Heart right ventricle (tissue), 16 donors: Measurements from ENCODE around the gene EFCAB6. TPM values are rescaled to one million over a fixed set of nuclear protein-coding genes. Genes with fewer than 3 reads are reported as not detected.

Experiments
- ATAC-seq, 8 donors: fragments of 200-7000 bp; cut with Tn5 transposase; one replicate each; pipeline ENCODE4 v1.9.1; 2020; ENCODE audit warnings: mild to moderate bottlenecking in 8 of 8, moderate library complexity in 8 of 8, moderate number of reproducible peaks in 1 of 8
- DNase-seq, 2 donors: peaks; one replicate each; pipeline ENCODE4 v3.0.0-alpha.2; 2020
- H3K27ac ChIP-seq, 10 donors: fragments of 200-600 bp; sonication (generic) in 2 of 10; one replicate each; pipeline versions ENCODE4 v1.5.0 to v1.8.0; 2020 to 2022; ENCODE audit warnings: mild to moderate bottlenecking in 3 of 10
- H3K27me3 ChIP-seq, 7 donors: fragments of 200-600 bp; one replicate each; pipeline ENCODE4 v1.8.0; 2021 to 2022; ENCODE audit warnings: mild to moderate bottlenecking in 2 of 7
- H3K36me3 ChIP-seq, 9 donors: fragments of 200-600 bp; sonication (generic) in 1 of 9; one replicate each; pipeline versions ENCODE4 v1.5.0 to v1.8.0; 2020 to 2022; ENCODE audit warnings: mild to moderate bottlenecking in 2 of 9
- H3K4me1 ChIP-seq, 9 donors: fragments of 200-600 bp; sonication (generic) in 1 of 9; one replicate each; pipeline versions ENCODE4 v1.5.0 to v1.8.0; 2020 to 2022; ENCODE audit warnings: mild to moderate bottlenecking in 4 of 9
- H3K4me3 ChIP-seq, 10 donors: fragments of 200-600 bp; sonication (generic) in 2 of 10; one replicate each; pipeline versions ENCODE4 v1.5.0 to v1.8.0; 2020 to 2022; ENCODE audit warnings: mild to moderate bottlenecking in 7 of 10, moderate library complexity in 2 of 10
- H3K9me3 ChIP-seq, 11 donors: fragments of 200-600 bp in 10 of 11; sonication (generic) in 2 of 11; one replicate each; pipeline versions ENCODE4 v1.5.0 to v1.8.0; 2013 to 2022; ENCODE audit warnings: mild to moderate bottlenecking in 2 of 11, control low read depth in 1 of 11, moderate library complexity in 1 of 11
- CTCF ChIP-seq, 9 donors: fragments of 200-600 bp; sonication (generic) in 2 of 9; IDR thresholded peaks; one replicate each; pipeline versions ENCODE4 v1.5.0 to v1.8.0; 2021 to 2022; ENCODE audit warnings: antibody characterized with exemption in 9 of 9, mild to moderate bottlenecking in 5 of 9, moderate library complexity in 1 of 9
- WGBS, 2 donors: extraction: QIAGEN DNeasy Blood & Tissue Kit; methylation state at CpG; one replicate each; pipeline ENCODE4 v1.1.7; 2013; ENCODE audit warnings: inconsistent platforms in 1 of 2; 5-methylcytosine and 5-hydroxymethylcytosine counted together
- intact Hi-C, 10 donors: fragments of 100-400 bp; cut with DNase I; formaldehyde crosslinking; loops; one replicate each; pipeline versions ENCODE4 v1.11.1 to v1.14.2; 2022
- polyA plus RNA-seq, 2 donors: library from polyadenylated mRNA; stranded (reverse); fragments of 200-250 nt; gene quantifications; one replicate each; pipeline ENCODE4 v1.2.3, GENCODE V29; 2013
- total RNA-seq, 10 donors: library from RNA; stranded (reverse); fragmentation: NEBNext Ultra II Directional in 3 of 10; extraction: Animal tissue kit (Norgen Biotek cat#: 25700) in 3 of 10; gene quantifications; one replicate each; pipeline versions ENCODE4 v1.2.1 to v1.2.4, GENCODE V29; 2021 to 2023
- donor health status: Arrhythmogenic right ventricular cardiomyopathy.
- donor health status: ischemic (EF 13 %, LVEDD 7.1; RV severe dilation, severe dysfunction).
- donor health status: healthy with polysubstance abuse.
- donor health status: DM: no; HTN: yes; CAD: no.
- donor health status: DM: no; HTN: no; CAD: no.
- donor health status: ischemic (EF 25% LVEDD 6.9; RV normal size, moderate dysfunction).
- donor health status: ischemic (EF 25% LVEDD 5.7; RV mildly dilated, moderate dysfunction).
- donor health status: healthy.
- donor health status: DM: yes; HTN: yes; CAD: no.
- donor health status: Ischemic cardiomyopathy.
- donor health status: ischemic (EF 35%, LVEDD 5.7; RV mildly dilated, moderate dysfunction).
- donor health status: nonischemic (EF 11% LVEDD 7.7; RV severe dilation, severe dysfunction).
- donor health status: DM: yes; HTN: yes; CAD: no.
- donor health status: PGD.
- donor health status: ischemic (EF 29% LVEDD 5.4; RV normal size, mild dysfunction).
- donor health status: nonischemic (EF 23%, LVEDD 6.1; RV moderate dilation, normal function).

EFCAB6 gene
- total and polyA plus RNA-seq, 12 donors, result 0.25 to 4.3 (median 1.8) TPM

DNA sequence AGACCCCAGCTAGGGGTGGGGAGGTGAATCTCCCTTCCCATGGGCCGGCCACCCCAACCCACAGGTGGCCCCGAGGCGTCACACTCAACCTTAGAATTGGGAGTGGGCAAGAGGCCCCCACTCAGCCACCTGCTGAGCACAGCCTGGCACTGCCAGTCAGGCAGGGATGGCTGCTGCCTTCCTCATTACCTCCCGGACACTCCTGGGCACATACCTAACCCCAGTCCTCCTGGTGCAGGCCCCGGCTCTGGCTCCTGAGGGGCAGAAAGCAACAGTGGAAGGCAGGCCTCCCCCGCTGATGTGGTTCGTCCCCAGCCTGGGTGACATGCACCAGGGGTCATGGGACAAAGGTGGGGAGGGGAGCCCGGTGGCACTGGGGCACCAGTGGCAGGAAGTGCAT lies 296.7 kb downstream of the EFCAB6 start:
- H3K36me3 ChIP-seq, result no peaks in the 10 kb centered on the region
- DNase-seq (no peak), ATAC-seq (no peak)
- H3K4me1 ChIP-seq, result no peaks in the 10 kb centered on the region
- 85 to 87% methylated on average over 8 of the region's 8 CpGs for WGBS, 2 donors
- no peaks in the 10 kb centered on the region for H3K9me3 ChIP-seq
- no peak overlapping the region for H3K27ac ChIP-seq
- no peak overlapping the region for H3K4me3 ChIP-seq
- intact Hi-C loops, result no loop called here
- TF ChIP-seq CTCF (IDR thresholded peaks at IDR 0.05), result no peak
- H3K27me3 ChIP-seq, result peaks cover 0 to 27% (median 10%) of the 10 kb centered on the region in 7 donors

DNA sequence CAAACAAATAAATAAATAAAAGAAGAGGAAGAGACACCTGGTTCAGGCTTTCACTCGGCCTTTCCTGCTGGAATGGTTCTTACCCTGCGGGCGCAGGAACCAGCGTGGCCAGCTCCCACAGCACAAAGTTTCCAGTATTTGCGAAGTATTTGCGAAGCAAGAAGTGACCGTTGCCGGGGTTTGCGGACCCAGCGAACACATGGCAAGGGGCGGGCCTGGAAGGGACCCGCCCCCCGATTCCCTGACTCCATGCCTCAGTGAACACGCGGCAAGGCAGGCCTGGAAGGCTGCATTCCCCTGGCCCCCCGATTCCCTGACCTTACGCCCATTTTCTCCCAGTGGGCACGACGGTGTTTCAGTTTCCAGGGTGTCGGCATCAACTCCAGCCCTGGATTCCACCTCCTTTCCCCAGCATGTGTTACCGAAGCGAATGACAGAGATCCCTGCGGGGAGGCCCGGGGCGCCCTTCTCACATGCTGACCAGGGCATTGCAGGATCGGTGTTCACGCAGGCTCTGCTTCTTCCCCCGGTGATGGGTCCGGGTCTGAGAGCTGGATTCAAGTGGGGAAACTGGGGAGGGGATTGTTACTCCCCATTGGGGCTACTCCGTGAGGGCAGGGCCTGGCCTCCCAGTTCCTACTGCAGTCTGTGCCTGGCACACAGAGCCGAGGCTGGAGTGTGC lies 297.5 kb downstream of the EFCAB6 start:
- H3K4me1 ChIP-seq, result no peaks in the 10 kb centered on the region
- DNase-seq (no peak), ATAC-seq (no peak)
- intact Hi-C loops, result no loop called here
- no peak overlapping the region for H3K27ac ChIP-seq
- WGBS, 2 donors, result 78 to 80% methylated on average over 31 of the region's 31 CpGs
- H3K4me3 ChIP-seq, result no peak overlapping the region
- TF ChIP-seq CTCF (IDR thresholded peaks at IDR 0.05), result no peak
- no peaks in the 10 kb centered on the region for H3K9me3 ChIP-seq
- peaks cover 0 to 31% (median 10%) of the 10 kb centered on the region in 7 donors for H3K27me3 ChIP-seq
- no peaks in the 10 kb centered on the region for H3K36me3 ChIP-seq

GRCh38 chr22:43512279-43512678 lies 299.8 kb downstream of the EFCAB6 start:
- Histone ChIP-seq H3K36me3 (no peaks in the 10 kb centered on the region), H3K4me3 (no peak overlapping the region), H3K27ac (no peak overlapping the region), H3K9me3 (no peaks in the 10 kb centered on the region), H3K4me1 (no peaks in the 10 kb centered on the region), H3K27me3 (peaks cover 0 to 32% (median 10%) of the 10 kb centered on the region in 7 donors)
- no peak for ATAC-seq
- intact Hi-C loops, result loop anchor here in 1 of 10 donors (2.0 kb wide), 1 partner anchor 311 kb away; no protein-coding TSS in a partner anchor
- no peak for DNase-seq
- 72 to 79% methylated on average over 8 of the region's 8 CpGs for WGBS, 2 donors
- TF ChIP-seq CTCF (IDR thresholded peaks at IDR 0.05), result no peak

GRCh38 chr22:43511276-43511910 lies 300.7 kb downstream of the EFCAB6 start:
- intact Hi-C loops, result no loop called here
- Histone ChIP-seq H3K27ac (no peak overlapping the region), H3K9me3 (no peaks in the 10 kb centered on the region), H3K4me3 (no peak overlapping the region), H3K27me3 (peaks cover 0 to 27% (median 6%) of the 10 kb centered on the region in 7 donors), H3K36me3 (no peaks in the 10 kb centered on the region), H3K4me1 (no peaks in the 10 kb centered on the region)
- DNase-seq, result no peak
- WGBS, 2 donors, result 79 to 82% methylated on average over 16 of the region's 16 CpGs
- ATAC-seq, result no peak
- TF ChIP-seq CTCF (IDR thresholded peaks at IDR 0.05), result no peak
